Mesendoderm (in vitro differentiated cells): ENCODE results near the gene PADI3.

Source experiments
- DNase-seq: peaks from one replicate; pipeline ENCODE4 v3.0.0; 2013
- H2AK5ac ChIP-seq: 2 replicates; pipeline ENCODE4 v1.6.1; 2013; ENCODE audit warnings: low read length, inconsistent platforms
- H2BK120ac ChIP-seq: 2 replicates; pipeline ENCODE4 v1.6.1; 2013; ENCODE audit warnings: low read depth, mild to moderate bottlenecking, low read length, moderate library complexity, mixed read lengths
- H2BK15ac ChIP-seq: replicated peaks from 2 replicates; pipeline ENCODE4 v1.6.1; 2013; ENCODE audit warnings: low read depth, mild to moderate bottlenecking, moderate library complexity
- H2BK5ac ChIP-seq: 2 replicates; pipeline ENCODE4 v1.6.1; 2013; ENCODE audit warnings: low read length, inconsistent platforms
- H3K18ac ChIP-seq: 2 replicates; pipeline ENCODE4 v1.6.1; 2013; ENCODE audit warnings: mild to moderate bottlenecking, low read length, mixed read lengths
- H3K23ac ChIP-seq: one replicate; pipeline ENCODE4 v1.6.1; 2013; ENCODE audit warnings: low read length
- H3K27ac ChIP-seq: 2 replicates; pipeline ENCODE4 v1.5.1; 2013; ENCODE audit warnings: low read depth, mild to moderate bottlenecking, inconsistent platforms, low read length, moderate library complexity
- H3K27me3 ChIP-seq: 2 replicates; pipeline ENCODE4 v1.6.1; 2013; ENCODE audit warnings: low read length, control low read depth, mild to moderate bottlenecking, inconsistent platforms; ENCODE audit not compliant: insufficient read depth, poor library complexity
- H3K36me3 ChIP-seq: 2 replicates; pipeline ENCODE4 v1.6.1; 2013; ENCODE audit warnings: low read length, inconsistent platforms; ENCODE audit not compliant: control insufficient read depth, insufficient read depth
- H3K4ac ChIP-seq: one replicate; pipeline ENCODE4 v1.6.1; 2013; ENCODE audit warnings: low read depth, mild to moderate bottlenecking, low read length, moderate library complexity
- H3K4me1 ChIP-seq: 2 replicates; pipeline ENCODE4 v1.6.1; 2013; ENCODE audit warnings: low read depth, low read length, inconsistent platforms; ENCODE audit not compliant: control insufficient read depth
- H3K4me2 ChIP-seq: 2 replicates; pipeline ENCODE4 v1.6.1; 2013; ENCODE audit warnings: low read length
- H3K4me3 ChIP-seq: 2 replicates; pipeline ENCODE4 v1.5.1; 2013; ENCODE audit warnings: mild to moderate bottlenecking, low read length
- H3K56ac ChIP-seq: one replicate; pipeline ENCODE4 v1.6.1; 2013; ENCODE audit warnings: low read length
- H3K79me1 ChIP-seq: 2 replicates; pipeline ENCODE4 v1.6.1; 2013; ENCODE audit warnings: low read length, inconsistent platforms
- H3K79me2 ChIP-seq: 2 replicates; pipeline ENCODE4 v1.6.1; 2013; ENCODE audit warnings: mild to moderate bottlenecking, low read length; ENCODE audit not compliant: control insufficient read depth, insufficient read depth
- H3K9ac ChIP-seq: 2 replicates; pipeline ENCODE4 v1.6.1; 2013; ENCODE audit warnings: low read length, inconsistent platforms
- H4K5ac ChIP-seq: one replicate; pipeline ENCODE4 v1.6.1; 2013; ENCODE audit warnings: low read length
- H4K8ac ChIP-seq: one replicate; pipeline ENCODE4 v1.6.1; 2013; ENCODE audit warnings: low read depth, mild to moderate bottlenecking, control low read depth, low read length, moderate library complexity
- WGBS: extraction: QIAGEN DNeasy Blood & Tissue Kit; methylation state at CpG from one replicate; pipeline ENCODE4 v1.1.7; 2013; ENCODE audit warnings: low lambda C conversion rate, missing lambda C conversion rate; ENCODE audit not compliant: insufficient coverage; ENCODE audit errors: extremely low coverage; 5-methylcytosine and 5-hydroxymethylcytosine counted together

PADI3 gene

GRCh38 chr1:17225140-17225539 is 23.8 kb upstream of the PADI3 start:
- Histone ChIP-seq H3K27ac (no peak overlapping the region), H3K18ac (no peak overlapping the region), H3K36me3 (no peaks in the 10 kb centered on the region), H4K5ac (no peak overlapping the region), H3K4me1 (no peaks in the 10 kb centered on the region), H2BK120ac (no peak overlapping the region), H3K4ac (no peak overlapping the region), H3K23ac (no peak overlapping the region), H3K4me2 (no peak overlapping the region), H3K79me2 (no peaks in the 10 kb centered on the region), H3K79me1 (no peaks in the 10 kb centered on the region), H3K27me3 (no peaks in the 10 kb centered on the region), H2BK15ac (no peak overlapping the region), H4K8ac (no peak overlapping the region), H2BK5ac (no peak overlapping the region), H3K9ac (no peak overlapping the region), H2AK5ac (no peak overlapping the region), H3K56ac (no peak overlapping the region), H3K4me3 (no peak overlapping the region)
- DNase-seq, result no peak
- no CpG with 5 or more reads among the region's 6 CpGs for WGBS

- Histone ChIP-seq H3K27me3 (no peaks in the 10 kb centered on the region), H3K23ac (no peak overlapping the region), H3K4me3 (no peak overlapping the region), H2AK5ac (no peak overlapping the region), H3K9ac (no peak overlapping the region), H3K4me2 (no peak overlapping the region), H2BK15ac (no peak overlapping the region), H3K27ac (no peak overlapping the region), H2BK120ac (no peak overlapping the region), H3K79me2 (no peaks in the 10 kb centered on the region), H3K4me1 (no peaks in the 10 kb centered on the region), H2BK5ac (no peak overlapping the region), H3K18ac (no peak overlapping the region), H3K4ac (no peak overlapping the region), H4K8ac (no peak overlapping the region), H3K79me1 (no peaks in the 10 kb centered on the region), H3K36me3 (no peaks in the 10 kb centered on the region), H4K5ac (no peak overlapping the region), H3K56ac (no peak overlapping the region)
- no peak for DNase-seq
- WGBS, result no CpG with 5 or more reads among the region's 7 CpGs
Measured at GRCh38 chr1:17227358-17227915, 21.5 kb upstream of the PADI3 start.

DNA sequence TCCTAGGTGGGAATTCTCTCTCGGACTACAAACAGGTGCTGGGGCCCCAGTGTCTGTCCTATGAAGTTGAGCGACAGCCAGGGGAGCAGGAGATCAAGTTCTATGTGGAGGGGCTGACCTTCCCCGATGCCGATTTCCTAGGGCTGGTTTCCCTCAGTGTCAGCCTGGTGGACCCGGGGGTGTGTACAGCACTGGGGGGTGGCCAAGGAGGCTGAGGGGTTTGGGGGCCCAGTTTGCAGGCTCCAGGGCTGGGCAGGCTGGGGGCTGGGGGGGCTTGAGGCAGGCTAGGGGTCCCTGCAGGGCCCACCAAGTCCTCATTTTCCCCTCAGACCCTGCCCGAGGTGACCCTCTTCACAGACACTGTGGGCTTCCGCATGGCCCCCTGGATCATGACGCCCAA is 20.3 kb upstream of the PADI3 start:
- no peak overlapping the region for H2AK5ac ChIP-seq
- no peak overlapping the region for H3K56ac ChIP-seq
- H3K79me2 ChIP-seq, result no peaks in the 10 kb centered on the region
- no CpG with 5 or more reads among the region's 8 CpGs for WGBS
- H3K27ac ChIP-seq, result no peak overlapping the region
- H3K4me1 ChIP-seq, result no peaks in the 10 kb centered on the region
- H2BK120ac ChIP-seq, result no peak overlapping the region
- H3K23ac ChIP-seq, result no peak overlapping the region
- no peak overlapping the region for H2BK5ac ChIP-seq
- no peak overlapping the region for H3K4ac ChIP-seq
- no peak overlapping the region for H3K4me2 ChIP-seq
- H4K5ac ChIP-seq, result no peak overlapping the region
- H3K4me3 ChIP-seq, result no peak overlapping the region
- no peak for DNase-seq
- no peak overlapping the region for H3K9ac ChIP-seq
- no peak overlapping the region for H2BK15ac ChIP-seq
- no peaks in the 10 kb centered on the region for H3K79me1 ChIP-seq
- H3K27me3 ChIP-seq, result no peaks in the 10 kb centered on the region
- no peak overlapping the region for H3K18ac ChIP-seq
- H3K36me3 ChIP-seq, result no peaks in the 10 kb centered on the region
- no peak overlapping the region for H4K8ac ChIP-seq

GRCh38 chr1:17229379-17229778 is 19.5 kb upstream of the PADI3 start:
- H3K4me2 ChIP-seq, result no peak overlapping the region
- H2BK120ac ChIP-seq, result no peak overlapping the region
- H4K5ac ChIP-seq, result no peak overlapping the region
- no peaks in the 10 kb centered on the region for H3K79me1 ChIP-seq
- no peak overlapping the region for H2BK5ac ChIP-seq
- no peak overlapping the region for H2AK5ac ChIP-seq
- no peak overlapping the region for H3K9ac ChIP-seq
- no peak overlapping the region for H3K4ac ChIP-seq
- H3K79me2 ChIP-seq, result no peaks in the 10 kb centered on the region
- H4K8ac ChIP-seq, result no peak overlapping the region
- H3K27ac ChIP-seq, result no peak overlapping the region
- no peak overlapping the region for H3K4me3 ChIP-seq
- H3K56ac ChIP-seq, result no peak overlapping the region
- no peaks in the 10 kb centered on the region for H3K36me3 ChIP-seq
- H3K27me3 ChIP-seq, result no peaks in the 10 kb centered on the region
- WGBS, result no CpG with 5 or more reads among the region's 6 CpGs
- H3K18ac ChIP-seq, result no peak overlapping the region
- DNase-seq, result no peak
- no peak overlapping the region for H2BK15ac ChIP-seq
- no peaks in the 10 kb centered on the region for H3K4me1 ChIP-seq
- H3K23ac ChIP-seq, result no peak overlapping the region

DNA sequence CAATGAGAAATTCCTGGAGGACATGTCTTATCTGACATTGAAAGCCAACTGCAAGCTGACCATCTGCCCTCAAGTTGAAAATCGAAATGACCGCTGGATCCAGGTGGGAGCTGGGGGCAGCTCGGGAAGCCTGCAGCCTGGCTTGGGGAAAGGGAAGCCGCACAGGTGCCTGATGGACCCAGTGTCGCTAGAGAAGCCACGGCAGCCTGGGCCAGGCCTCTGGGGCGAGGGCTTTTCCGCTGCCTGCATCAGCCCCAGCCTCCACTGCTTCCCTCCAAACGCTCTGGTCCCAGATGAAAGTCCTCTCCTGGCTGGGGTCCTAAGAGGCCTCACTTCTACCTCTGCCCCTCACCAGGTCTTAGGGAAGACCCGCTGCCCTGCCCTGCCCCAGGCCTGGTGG is 18.8 kb upstream of the PADI3 start:
- Histone ChIP-seq H2BK120ac (no peak overlapping the region), H2AK5ac (no peak overlapping the region), H3K23ac (no peak overlapping the region), H3K18ac (no peak overlapping the region), H3K9ac (no peak overlapping the region), H4K5ac (no peak overlapping the region), H3K79me1 (no peaks in the 10 kb centered on the region), H3K27me3 (no peaks in the 10 kb centered on the region), H2BK5ac (no peak overlapping the region), H3K56ac (no peak overlapping the region), H3K4me2 (no peak overlapping the region), H3K36me3 (no peaks in the 10 kb centered on the region), H3K4ac (no peak overlapping the region), H3K79me2 (no peaks in the 10 kb centered on the region), H4K8ac (no peak overlapping the region), H3K4me3 (no peak overlapping the region), H3K27ac (no peak overlapping the region), H3K4me1 (no peaks in the 10 kb centered on the region), H2BK15ac (no peak overlapping the region)
- no peak for DNase-seq
- no CpG with 5 or more reads among the region's 10 CpGs for WGBS

- H3K79me1 ChIP-seq, result no peaks in the 10 kb centered on the region
- no CpG with 5 or more reads among the region's 8 CpGs for WGBS
Measured at GRCh38 chr1:17230671-17231310, 18.1 kb upstream of the PADI3 start.

More at GRCh38 chr1:17230671-17231310, 18.1 kb upstream of the PADI3 start:
- no peaks in the 10 kb centered on the region for H3K36me3 ChIP-seq
- H3K4me3 ChIP-seq, result no peak overlapping the region
- no peak overlapping the region for H3K27ac ChIP-seq
- no peak overlapping the region for H2AK5ac ChIP-seq
- H3K79me2 ChIP-seq, result no peaks in the 10 kb centered on the region
- no peak overlapping the region for H3K56ac ChIP-seq
- no peak for DNase-seq
- H2BK120ac ChIP-seq, result no peak overlapping the region
- no peak overlapping the region for H4K8ac ChIP-seq
- no peak overlapping the region for H3K18ac ChIP-seq
- H3K4me2 ChIP-seq, result no peak overlapping the region
- H2BK5ac ChIP-seq, result no peak overlapping the region
- H4K5ac ChIP-seq, result no peak overlapping the region
- no peak overlapping the region for H3K4ac ChIP-seq
- no peaks in the 10 kb centered on the region for H3K27me3 ChIP-seq
- H3K4me1 ChIP-seq, result no peaks in the 10 kb centered on the region
- H3K23ac ChIP-seq, result no peak overlapping the region
- no peak overlapping the region for H3K9ac ChIP-seq
- no peak overlapping the region for H2BK15ac ChIP-seq
